SU-DHL-6 (cell line): Measurements from ENCODE around the gene ZNF423.

Experiments used
- H2AFZ ChIP-seq: fragments of 200-600 bp; sonication (generic); 2 replicates; pipeline ENCODE4 v1.6.1; 2014; ENCODE audit warnings: low read depth, mild to moderate bottlenecking, moderate library complexity, mixed read lengths, antibody characterized with exemption, low read length; ENCODE audit not compliant: severe bottlenecking
- H3F3A ChIP-seq: fragments of 200-600 bp; shearing (Covaris generic); 2 replicates; pipeline ENCODE4 v1.6.0; 2016; ENCODE audit warnings: antibody characterized with exemption, mild to moderate bottlenecking; ENCODE audit not compliant: insufficient read depth
- H3K27ac ChIP-seq: fragments of 200-600 bp; sonication (generic); 2 replicates; pipeline ENCODE4 v1.5.1; 2016; ENCODE audit warnings: low read depth, mild to moderate bottlenecking, low read length, moderate library complexity, mixed read lengths
- H3K27me3 ChIP-seq: fragments of 200-600 bp; sonication (generic), shearing (Covaris generic); 2 replicates; pipeline ENCODE4 v1.6.0; 2014; ENCODE audit warnings: mild to moderate bottlenecking, low read length
- H3K36me3 ChIP-seq: fragments of 200-600 bp; sonication (generic); 2 replicates; pipeline ENCODE4 v1.6.1; 2014; ENCODE audit warnings: mild to moderate bottlenecking, low read length, mixed read lengths
- H3K4me2 ChIP-seq: fragments of 300-600, 200-600 bp; shearing (Covaris generic), sonication (generic); 2 replicates; pipeline ENCODE4 v1.6.0; 2014; ENCODE audit warnings: low read length, low read depth, mild to moderate bottlenecking; ENCODE audit not compliant: poor library complexity, severe bottlenecking
- H3K4me3 ChIP-seq: fragments of 200-600 bp; sonication (generic); 2 replicates; pipeline ENCODE4 v1.5.1; 2014; ENCODE audit warnings: antibody characterized with exemption, low read length, mild to moderate bottlenecking, mixed read lengths; ENCODE audit not compliant: insufficient read depth, poor library complexity, severe bottlenecking
- H3K79me2 ChIP-seq: fragments of 200-600 bp; sonication (generic); 2 replicates; pipeline ENCODE4 v1.6.1; 2014; ENCODE audit warnings: mild to moderate bottlenecking, low read length, moderate library complexity; ENCODE audit not compliant: insufficient read depth
- H3K9ac ChIP-seq: fragments of 200-600 bp; sonication (generic); 2 replicates; pipeline ENCODE4 v1.7.0; 2014; ENCODE audit warnings: mild to moderate bottlenecking, low read length
- H3K9me2 ChIP-seq: fragments of 200-600 bp; sonication (generic); replicated peaks from 2 replicates; pipeline ENCODE4 v1.6.1; 2014; ENCODE audit warnings: low read length; ENCODE audit not compliant: insufficient read depth
- H3K9me3 ChIP-seq: fragments of 200-600 bp; sonication (generic); 2 replicates; pipeline ENCODE4 v1.6.1; 2014; ENCODE audit warnings: low read length, mixed read lengths; ENCODE audit not compliant: insufficient read depth
- H4K20me1 ChIP-seq: fragments of 200-600 bp; sonication (generic); 2 replicates; pipeline ENCODE4 v1.6.1; 2014; ENCODE audit warnings: low read depth, mild to moderate bottlenecking, antibody characterized with exemption, low read length, moderate library complexity, mixed read lengths
- EZH2phosphoT487 ChIP-seq: fragments of 200-600 bp; sonication (generic), shearing (Covaris generic); conservative IDR thresholded peaks from 2 replicates; pipeline ENCODE4 v1.6.1; 2018; ENCODE audit warnings: mild to moderate bottlenecking, antibody characterized with exemption, low read length, moderate library complexity, mixed read lengths
- TF ChIP-seq, protein P1 (sequence below): fragments of 200-600 bp; sonication (generic); IDR thresholded peaks from one replicate; pipeline ENCODE4 v1.5.1; 2017; ENCODE audit warnings: antibody characterized with exemption, mild to moderate bottlenecking, low read length, moderate library complexity; ENCODE audit not compliant: insufficient read depth, poor library complexity, severe bottlenecking

Gene ZNF423

DNA sequence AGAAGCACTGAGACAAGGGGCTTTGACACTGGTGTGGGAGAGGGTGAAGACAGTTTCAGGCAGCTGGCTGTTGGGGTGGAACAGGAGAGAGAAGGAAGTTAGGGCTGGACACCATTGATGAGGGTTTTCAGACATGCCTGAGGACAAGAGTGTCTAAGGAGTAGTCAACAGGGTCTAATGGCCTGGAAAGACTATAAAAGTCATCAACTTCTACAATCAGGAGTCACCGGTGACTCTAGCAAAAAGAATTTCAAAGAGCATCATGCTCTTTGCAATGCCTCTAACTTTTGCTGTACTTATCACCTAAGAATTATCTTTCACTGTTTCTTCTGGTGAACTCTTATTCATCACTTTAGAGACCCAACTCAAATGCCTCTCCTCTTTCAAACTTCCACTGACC, 268.4 kb downstream of the ZNF423 start:
- H3K9ac ChIP-seq, result no peak overlapping the region
- no peaks in the 10 kb centered on the region for H3F3A ChIP-seq
- no peak overlapping the region for H3K4me3 ChIP-seq
- no peaks in the 10 kb centered on the region for H4K20me1 ChIP-seq
- H3K9me3 ChIP-seq, result no peaks in the 10 kb centered on the region
- H3K79me2 ChIP-seq, result no peaks in the 10 kb centered on the region
- H3K4me2 ChIP-seq, result no peak overlapping the region
- no peaks in the 10 kb centered on the region for H3K27me3 ChIP-seq
- H3K27ac ChIP-seq, result no peak overlapping the region
- H2AFZ ChIP-seq, result no peak overlapping the region
- H3K36me3 ChIP-seq, result no peaks in the 10 kb centered on the region
- no peaks in the 10 kb centered on the region for H3K9me2 ChIP-seq
- no peak for TF ChIP-seq EZH2phosphoT487
- TF ChIP-seq, protein P1, sequence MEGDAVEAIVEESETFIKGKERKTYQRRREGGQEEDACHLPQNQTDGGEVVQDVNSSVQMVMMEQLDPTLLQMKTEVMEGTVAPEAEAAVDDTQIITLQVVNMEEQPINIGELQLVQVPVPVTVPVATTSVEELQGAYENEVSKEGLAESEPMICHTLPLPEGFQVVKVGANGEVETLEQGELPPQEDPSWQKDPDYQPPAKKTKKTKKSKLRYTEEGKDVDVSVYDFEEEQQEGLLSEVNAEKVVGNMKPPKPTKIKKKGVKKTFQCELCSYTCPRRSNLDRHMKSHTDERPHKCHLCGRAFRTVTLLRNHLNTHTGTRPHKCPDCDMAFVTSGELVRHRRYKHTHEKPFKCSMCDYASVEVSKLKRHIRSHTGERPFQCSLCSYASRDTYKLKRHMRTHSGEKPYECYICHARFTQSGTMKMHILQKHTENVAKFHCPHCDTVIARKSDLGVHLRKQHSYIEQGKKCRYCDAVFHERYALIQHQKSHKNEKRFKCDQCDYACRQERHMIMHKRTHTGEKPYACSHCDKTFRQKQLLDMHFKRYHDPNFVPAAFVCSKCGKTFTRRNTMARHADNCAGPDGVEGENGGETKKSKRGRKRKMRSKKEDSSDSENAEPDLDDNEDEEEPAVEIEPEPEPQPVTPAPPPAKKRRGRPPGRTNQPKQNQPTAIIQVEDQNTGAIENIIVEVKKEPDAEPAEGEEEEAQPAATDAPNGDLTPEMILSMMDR, result no peak

DNA sequence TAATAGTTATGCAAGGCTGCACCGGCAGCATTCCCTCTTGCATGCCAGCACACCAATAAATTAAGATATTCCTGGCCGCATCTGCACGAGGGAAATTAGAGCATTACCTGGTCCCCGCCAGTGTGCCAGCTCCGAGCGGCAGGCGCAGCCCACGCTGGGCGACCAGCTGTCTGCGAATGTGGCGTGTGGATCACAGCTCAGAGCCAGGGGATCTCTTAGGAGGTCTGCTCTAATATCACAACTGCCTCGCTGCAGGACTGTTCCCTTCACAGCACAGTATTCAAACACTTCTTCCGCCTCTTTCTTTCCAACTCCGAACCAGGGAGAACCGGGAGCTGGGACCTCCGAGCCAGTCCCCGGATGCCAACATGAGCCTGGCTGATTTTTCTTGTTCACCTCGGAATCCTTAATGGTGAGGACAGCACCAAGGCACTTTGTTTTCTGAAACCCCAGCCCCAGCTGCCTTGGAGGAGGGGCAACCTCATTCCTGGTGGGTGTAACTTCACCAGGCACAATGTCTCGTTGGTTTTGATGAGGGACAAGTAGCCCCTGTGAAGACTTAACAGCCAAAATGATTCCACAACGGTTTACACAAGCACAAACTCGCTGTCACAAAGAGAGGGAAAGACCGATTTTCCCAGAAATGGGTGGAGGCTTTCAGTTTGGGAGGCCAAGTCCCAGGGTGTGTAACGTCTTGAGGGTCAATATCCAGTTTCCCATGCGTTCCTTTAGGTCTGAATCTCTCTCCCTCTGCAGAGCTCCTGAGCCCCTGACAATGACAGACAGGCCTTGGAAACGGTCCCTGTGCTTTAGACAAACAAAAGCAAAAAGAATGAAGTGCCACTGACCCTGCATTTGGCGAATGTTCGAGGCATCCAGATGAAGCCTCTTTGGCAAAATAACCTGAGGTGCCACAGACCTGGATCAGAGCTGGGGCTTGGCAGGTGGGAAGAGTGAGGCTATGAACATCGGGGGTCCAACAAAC, 269.2 kb downstream of the ZNF423 start:
- Histone ChIP-seq H3F3A (no peaks in the 10 kb centered on the region), H3K9ac (no peak overlapping the region), H3K27me3 (no peaks in the 10 kb centered on the region), H3K27ac (no peak overlapping the region), H4K20me1 (no peaks in the 10 kb centered on the region), H3K4me2 (no peak overlapping the region), H3K79me2 (no peaks in the 10 kb centered on the region), H2AFZ (no peak overlapping the region), H3K9me3 (no peaks in the 10 kb centered on the region), H3K9me2 (no peaks in the 10 kb centered on the region), H3K36me3 (no peaks in the 10 kb centered on the region), H3K4me3 (no peak overlapping the region)
- TF ChIP-seq, protein P1, result no peak
- TF ChIP-seq EZH2phosphoT487, result no peak

DNA sequence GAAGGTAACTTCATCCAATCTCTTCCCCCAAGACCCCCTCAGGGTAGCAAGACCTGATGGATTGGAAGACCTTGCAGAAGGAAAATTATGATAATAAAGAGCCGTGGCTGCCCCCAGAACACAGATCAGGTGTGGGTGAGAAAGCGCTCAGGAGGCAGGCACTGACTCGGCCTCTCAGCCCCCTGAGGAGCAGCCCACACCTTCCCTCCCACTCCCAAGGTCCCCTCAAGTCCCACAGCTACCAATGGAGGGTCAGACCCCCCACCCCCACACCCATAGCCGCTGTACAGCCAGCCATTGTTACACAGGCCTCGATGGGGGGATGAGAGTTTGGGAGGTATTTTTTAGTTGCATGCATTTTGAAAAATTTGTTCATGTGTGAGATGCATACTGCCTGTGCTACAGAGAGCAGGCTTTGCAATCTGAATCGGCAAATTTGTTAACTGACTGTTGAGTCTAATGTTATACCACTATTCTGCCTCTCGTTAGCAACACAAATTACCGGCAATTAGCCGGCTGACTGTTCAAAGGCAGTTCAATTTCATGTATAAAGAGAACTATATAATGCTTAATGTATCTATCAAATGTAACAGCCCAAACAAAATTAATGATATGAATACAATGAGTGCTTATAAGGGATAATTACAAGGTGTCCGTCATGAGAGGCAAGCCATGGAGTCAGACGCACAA, 270.6 kb downstream of the ZNF423 start:
- no peaks in the 10 kb centered on the region for H3K9me2 ChIP-seq
- no peak overlapping the region for H2AFZ ChIP-seq
- H3K9me3 ChIP-seq, result no peaks in the 10 kb centered on the region
- H3K4me3 ChIP-seq, result no peak overlapping the region
- no peak overlapping the region for H3K9ac ChIP-seq
- H3K27ac ChIP-seq, result no peak overlapping the region
- no peaks in the 10 kb centered on the region for H3F3A ChIP-seq
- no peaks in the 10 kb centered on the region for H3K79me2 ChIP-seq
- TF ChIP-seq, protein P1, result no peak
- TF ChIP-seq EZH2phosphoT487, result no peak
- no peaks in the 10 kb centered on the region for H4K20me1 ChIP-seq
- no peaks in the 10 kb centered on the region for H3K27me3 ChIP-seq
- no peak overlapping the region for H3K4me2 ChIP-seq
- no peaks in the 10 kb centered on the region for H3K36me3 ChIP-seq
